Non-pigmented ciliary epithelial cell (primary cell): ENCODE measurements around the gene COX7A2L.

ENCODE experiments used
- DNase-seq: peaks from one replicate; pipeline ENCODE4 v3.0.0-alpha.2; 2010; ENCODE audit warnings: low read depth

Gene COX7A2L

DNA sequence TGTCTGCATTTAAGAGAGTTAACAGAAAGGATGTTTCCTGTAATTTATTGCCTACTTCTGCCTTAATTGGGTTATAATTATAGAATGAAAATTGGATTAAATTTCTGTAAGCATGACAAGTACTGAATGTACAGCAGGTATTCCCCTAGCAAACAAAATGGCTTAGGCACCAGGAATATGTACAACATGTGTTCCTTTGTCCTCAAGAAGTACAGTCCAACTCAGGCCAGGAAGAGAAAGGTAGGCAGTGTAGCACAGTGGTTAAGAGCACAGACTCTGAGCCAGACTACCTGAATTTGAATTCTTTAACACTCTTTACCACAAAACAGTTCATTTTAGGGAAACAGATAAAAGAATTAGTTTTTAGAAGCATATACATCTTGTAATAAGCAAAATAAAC lies 43.1 kb downstream of the COX7A2L start:
- no peak for DNase-seq

DNA sequence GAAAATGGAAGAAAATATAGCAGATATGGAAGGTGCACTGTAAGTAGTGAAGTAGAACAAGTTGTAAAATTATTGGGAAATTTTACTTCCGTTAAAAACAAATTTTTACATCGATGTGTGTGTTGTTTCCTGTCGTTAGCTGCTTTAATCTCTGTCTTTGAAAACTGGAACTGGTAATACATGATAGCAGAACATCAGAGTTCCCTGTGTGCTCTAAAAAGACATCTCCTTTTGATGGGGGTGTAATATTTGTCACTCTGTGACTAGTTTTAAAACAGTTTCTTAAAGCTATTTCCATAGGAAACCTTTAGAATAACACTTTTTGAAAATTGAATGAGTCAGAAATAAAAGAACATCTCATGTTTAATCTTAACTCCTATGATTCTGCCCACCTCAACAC lies 43.5 kb downstream of the COX7A2L start:
- DNase-seq = no peak

DNA sequence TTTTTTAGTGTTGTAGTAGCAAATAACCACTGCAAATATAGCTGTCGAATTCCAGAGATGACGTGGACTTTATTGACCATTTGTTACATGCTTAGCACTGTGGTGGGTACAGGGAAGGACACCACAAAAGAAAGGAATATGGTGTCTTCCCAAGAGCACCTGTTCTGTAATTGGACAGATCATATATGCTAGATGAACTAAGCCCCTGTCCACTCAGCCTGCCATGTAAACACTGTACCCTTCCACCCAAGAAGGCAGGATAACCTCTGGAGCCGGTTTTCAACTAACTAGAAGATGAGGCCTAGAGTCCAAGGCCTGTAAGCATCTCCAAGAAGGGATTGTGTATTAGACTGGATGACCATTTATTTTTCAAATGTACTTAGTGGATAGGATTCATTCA lies 44.1 kb downstream of the COX7A2L start:
- DNase-seq = no peak

DNA sequence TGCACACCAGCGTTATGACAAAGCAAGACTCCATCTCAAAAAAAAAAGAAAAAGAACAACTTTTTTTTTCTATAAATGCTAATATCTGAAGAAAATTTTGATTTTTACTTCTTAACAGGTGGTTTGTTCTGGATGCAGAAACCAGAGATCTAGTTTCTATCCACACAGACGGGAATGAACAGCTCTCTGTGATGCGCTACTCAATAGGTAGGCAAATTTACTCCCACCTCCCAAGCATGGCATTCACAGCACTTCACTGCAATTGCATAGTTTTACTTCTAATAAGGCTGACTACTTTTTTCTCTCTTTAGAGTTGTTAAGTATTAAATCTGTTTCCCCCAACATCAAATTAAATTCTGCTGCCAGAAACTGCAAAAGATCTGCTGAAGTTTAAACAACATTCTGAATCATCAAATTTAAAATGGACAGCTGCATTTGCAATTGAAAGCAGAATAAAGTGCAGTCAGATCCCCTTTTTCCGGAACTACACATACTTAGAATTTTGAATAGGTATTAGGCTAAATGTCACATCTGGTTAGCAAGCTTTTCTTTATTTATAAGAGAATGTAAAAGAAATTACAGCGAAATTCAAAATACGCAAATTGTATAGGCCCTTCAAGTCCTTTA lies 45.1 kb downstream of the COX7A2L start:
- no peak for DNase-seq

DNA sequence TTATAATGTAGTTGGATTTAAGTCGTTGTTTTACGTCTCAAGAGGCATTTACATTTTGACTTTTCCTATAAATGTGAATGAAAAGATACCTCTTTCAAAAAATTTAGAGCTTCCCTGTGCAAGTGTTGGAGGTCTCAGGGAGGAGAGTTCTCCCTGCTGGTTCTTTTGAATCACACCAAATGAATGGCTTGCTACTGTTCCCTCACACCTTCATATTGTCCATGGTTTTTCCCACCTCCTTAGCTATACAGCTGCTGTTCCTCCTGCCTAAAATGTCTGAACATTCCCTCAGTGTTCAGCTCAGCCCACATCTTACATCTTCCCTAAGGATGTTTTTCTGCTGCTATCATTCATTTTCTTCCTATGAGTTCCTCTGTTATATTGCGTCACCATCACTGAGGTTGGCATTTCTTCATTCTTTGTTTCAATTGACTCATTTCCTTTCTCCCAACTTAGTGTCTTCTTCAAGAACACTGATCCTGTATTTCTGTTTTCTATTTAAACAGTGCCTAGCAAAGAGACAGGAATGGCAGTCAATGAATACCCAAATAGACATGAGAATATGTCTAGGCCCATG lies 46.0 kb downstream of the COX7A2L start:
- peak; percentile 78 for DNase-seq

DNA sequence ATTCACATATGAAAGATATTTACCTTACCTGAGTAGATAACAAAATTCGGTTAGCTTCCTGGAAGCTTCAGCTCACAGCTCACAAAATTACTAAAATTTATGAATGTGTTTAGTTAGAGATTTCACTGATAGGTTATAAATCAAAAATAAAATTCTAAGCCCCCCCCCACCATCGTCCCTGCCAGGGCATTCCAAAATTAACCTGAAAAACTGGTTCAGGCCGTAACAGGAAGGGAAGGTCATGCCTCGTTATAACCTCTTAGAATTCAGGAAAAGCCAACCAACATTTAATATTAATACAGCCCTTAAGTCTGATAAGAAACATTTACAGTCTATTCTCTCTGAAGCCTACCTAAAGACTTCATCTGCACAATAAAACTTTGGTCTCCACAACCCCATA lies 48.9 kb downstream of the COX7A2L start:
- DNase-seq = no peak

DNA sequence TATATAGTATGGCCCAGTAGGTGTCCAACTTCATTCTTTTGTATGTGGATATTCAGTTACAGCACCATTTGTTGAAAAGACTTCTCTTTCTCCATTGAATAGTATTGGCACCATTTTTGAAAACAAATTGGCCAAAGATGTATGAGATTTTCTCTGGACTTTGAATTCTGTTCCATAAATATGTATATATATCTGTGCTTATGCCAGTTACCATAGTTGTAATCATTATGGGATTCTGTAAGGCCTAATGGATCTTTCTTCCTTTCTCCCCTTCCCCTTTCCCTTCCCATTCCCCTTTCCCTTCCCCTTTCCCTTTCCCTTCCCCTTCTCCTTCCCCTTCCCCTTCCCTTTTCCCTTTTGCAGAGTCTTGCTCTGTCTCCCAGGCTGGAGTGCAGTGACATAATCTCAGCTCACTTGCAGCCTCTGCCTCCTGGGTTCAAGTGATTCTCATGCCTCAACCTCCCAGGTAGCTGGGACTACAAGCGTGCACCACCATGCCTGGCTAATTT lies 51.0 kb downstream of the COX7A2L start:
- no peak for DNase-seq

DNA sequence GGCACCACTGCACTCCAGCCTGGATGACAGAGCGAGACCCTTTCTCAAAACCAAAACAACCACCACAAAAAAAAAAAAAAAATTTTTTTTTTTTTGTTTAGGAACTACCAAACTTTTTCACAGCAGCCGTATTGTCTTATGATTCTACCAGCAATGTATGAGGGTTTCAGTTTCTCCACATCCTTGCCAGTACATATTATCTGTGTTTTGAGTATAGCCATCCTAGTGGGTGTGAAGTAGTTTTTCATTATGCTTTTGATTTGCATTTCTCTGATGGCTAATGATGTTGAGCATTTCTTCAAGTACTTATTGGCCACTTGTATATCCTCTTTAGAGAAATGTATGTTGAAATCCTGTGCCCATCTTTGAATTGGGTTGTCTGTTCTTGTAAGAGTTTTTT lies 51.7 kb downstream of the COX7A2L start:
- no peak for DNase-seq

DNA sequence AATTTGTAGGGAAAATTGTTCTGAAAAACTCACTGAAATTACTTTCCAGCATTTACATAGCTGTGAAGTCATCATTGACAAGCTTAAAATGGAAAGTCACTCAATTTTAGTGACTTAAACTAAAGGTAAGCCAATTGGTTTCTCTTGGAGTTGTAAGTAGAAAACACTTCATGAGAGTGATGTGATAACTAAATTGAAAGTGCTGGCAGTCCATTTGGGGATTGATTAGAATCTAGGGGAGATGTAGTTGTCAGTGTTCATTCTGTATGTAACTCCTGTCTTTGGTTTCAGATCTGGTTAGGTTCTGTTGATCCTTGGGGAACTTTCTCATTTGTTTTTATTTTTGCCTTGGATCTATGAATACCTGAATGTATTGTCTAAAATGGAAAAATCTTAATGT lies 53.8 kb downstream of the COX7A2L start:
- no peak for DNase-seq

DNA sequence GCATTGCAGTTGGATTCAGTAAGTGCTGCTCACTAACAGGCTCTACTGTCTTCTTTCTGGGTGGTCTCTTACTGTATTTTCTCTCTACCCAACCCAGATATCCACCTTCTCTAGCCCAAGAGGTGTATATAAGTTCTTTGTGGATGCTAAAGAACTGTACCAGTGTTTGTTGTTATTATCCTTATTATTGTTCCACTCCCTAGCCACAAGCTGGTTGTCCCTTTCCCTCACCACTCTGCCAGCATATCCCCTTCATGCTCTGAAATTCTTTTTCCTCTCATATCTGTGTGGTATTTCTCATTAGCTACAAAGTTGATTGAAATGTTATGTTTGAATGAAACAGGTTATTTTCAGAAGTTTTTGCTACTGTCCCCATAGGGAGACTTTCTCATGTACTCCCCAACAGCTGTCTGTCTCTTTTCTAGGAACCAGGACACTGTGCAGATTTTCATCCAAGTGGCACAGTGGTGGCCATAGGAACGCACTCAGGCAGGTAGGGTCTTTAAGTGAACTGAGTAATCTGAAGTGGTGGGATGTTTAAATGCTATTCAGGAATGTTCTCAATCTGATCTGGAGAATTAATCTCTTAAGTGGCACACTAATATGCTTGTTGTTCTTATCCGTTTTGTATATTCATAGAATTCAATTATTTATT lies 56.8 kb downstream of the COX7A2L start:
- no peak for DNase-seq

DNA sequence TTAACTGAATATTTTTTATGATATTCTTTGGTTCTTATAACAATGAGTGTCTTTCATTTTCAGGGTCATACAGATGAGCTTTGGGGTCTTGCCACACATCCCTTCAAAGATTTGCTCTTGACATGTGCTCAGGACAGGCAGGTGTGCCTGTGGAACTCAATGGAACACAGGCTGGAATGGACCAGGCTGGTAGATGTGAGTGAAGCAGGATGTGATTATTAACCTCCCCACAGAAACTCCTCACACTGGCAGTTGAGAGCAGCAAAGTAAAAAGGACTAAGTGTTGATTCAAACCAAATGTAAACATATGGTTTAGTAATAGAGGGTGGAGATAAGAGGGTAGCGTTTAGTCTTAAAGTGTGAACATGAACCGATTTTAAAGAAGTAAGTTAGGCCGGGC lies 57.8 kb downstream of the COX7A2L start:
- DNase-seq = no peak

DNA sequence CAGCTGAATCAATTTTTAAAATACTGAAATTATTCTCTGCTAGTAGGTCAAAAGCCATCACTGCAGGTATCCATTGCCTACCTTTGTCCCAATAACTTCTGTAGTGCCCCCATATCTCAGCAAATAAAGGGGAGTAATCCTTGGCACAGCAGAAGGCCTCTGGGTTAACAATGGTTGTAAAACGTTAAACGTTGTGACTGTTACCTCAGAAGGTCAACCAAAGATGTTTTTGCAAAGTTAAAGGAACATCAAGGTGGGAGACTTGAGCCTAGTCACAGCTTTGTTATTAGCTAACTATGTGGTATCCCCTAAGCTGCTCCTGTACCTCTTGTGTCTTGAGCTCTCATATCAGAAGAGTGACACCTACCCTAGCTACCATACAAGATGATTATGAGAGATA lies 60.5 kb downstream of the COX7A2L start:
- DNase-seq = no peak
